ENCODE measurements around the gene HTRA3. TPM values are rescaled to one million over a fixed set of nuclear protein-coding genes. Genes with fewer than 3 reads are reported as not detected.

Gene HTRA3
- total RNA-seq, 1 donor from 2014 or later = 3.4 TPM

DNA sequence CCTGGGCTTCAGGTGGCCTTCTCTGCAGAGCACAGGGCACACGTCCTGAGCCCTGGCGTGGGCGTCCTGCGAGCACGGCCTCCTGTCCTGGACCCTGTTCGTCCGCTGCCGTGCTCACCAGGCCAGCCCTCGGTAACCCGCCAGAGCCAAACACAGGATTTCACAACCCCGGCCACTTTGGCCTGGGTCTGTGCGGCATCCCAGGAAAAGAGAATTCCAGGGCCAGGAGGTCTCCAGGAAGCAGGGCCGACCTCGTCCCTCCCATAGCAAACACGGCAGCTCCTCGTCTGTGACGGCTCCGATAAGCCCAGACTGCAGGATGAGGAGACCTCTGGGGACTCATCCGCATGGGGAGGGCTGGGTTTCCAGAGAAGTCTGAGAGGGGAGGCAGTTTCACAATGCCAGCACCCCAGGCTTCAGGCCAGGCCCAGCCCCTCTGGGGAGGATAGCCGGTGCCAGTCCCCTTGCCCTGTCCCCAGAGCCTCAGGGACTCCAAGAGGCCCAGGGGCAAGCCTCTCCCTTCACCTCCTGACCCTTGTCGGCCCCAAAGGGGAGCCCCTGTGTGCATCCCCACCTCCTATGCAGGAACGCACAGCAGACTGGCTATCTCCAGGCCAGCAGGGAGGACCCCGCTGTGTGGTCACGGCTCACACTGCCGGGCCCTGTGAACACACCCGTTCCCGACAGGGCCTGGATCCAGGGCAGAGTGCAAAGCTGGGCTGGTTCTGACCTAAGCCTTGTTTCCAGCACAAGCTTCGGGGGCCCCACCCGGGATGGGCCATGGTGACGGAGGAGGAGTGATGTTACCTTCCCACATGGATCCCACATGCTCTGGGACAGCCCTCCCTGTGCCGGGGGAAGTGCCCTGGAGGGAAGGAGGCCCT is 22.3 kb upstream of the HTRA3 start:
- TF ChIP-seq, protein P1, sequence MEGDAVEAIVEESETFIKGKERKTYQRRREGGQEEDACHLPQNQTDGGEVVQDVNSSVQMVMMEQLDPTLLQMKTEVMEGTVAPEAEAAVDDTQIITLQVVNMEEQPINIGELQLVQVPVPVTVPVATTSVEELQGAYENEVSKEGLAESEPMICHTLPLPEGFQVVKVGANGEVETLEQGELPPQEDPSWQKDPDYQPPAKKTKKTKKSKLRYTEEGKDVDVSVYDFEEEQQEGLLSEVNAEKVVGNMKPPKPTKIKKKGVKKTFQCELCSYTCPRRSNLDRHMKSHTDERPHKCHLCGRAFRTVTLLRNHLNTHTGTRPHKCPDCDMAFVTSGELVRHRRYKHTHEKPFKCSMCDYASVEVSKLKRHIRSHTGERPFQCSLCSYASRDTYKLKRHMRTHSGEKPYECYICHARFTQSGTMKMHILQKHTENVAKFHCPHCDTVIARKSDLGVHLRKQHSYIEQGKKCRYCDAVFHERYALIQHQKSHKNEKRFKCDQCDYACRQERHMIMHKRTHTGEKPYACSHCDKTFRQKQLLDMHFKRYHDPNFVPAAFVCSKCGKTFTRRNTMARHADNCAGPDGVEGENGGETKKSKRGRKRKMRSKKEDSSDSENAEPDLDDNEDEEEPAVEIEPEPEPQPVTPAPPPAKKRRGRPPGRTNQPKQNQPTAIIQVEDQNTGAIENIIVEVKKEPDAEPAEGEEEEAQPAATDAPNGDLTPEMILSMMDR (conservative IDR thresholded peaks at IDR 0.05) = no peak
- H3K36me3 Mint-ChIP-seq (ENCODE audit: low read depth) = no peaks in the 10 kb centered on the region
- no peaks in the 10 kb centered on the region for H3K27me3 Mint-ChIP-seq (ENCODE audit: low read depth)
- no peaks in the 10 kb centered on the region for H3K9me3 Mint-ChIP-seq
- H3K27ac Mint-ChIP-seq (ENCODE audit: unreplicated experiment) = no peak overlapping the region
- no peak overlapping the region for H3K4me3 Mint-ChIP-seq
- no peaks in the 10 kb centered on the region for H3K4me1 Mint-ChIP-seq
- no peak for DNase-seq (ENCODE audit: low read depth, low spot score)

GRCh38 chr4:8248091-8248490 is 21.5 kb upstream of the HTRA3 start:
- Mint-ChIP-seq H3K36me3 (ENCODE audit: low read depth) (no peaks in the 10 kb centered on the region), H3K4me1 (no peaks in the 10 kb centered on the region), H3K27me3 (ENCODE audit: low read depth) (no peaks in the 10 kb centered on the region), H3K4me3 (no peak overlapping the region), H3K9me3 (no peaks in the 10 kb centered on the region), H3K27ac (ENCODE audit: unreplicated experiment) (no peak overlapping the region)
- TF ChIP-seq, protein P1 (conservative IDR thresholded peaks at IDR 0.05) = no peak
- DNase-seq (ENCODE audit: low read depth, low spot score) = no peak

GRCh38 chr4:8250227-8250626 is 19.3 kb upstream of the HTRA3 start:
- DNase-seq (ENCODE audit: low read depth, low spot score) = no peak
- Mint-ChIP-seq H3K9me3 (no peaks in the 10 kb centered on the region), H3K27me3 (ENCODE audit: low read depth) (no peaks in the 10 kb centered on the region), H3K4me3 (no peak overlapping the region), H3K4me1 (no peaks in the 10 kb centered on the region), H3K36me3 (ENCODE audit: low read depth) (no peaks in the 10 kb centered on the region), H3K27ac (ENCODE audit: unreplicated experiment) (no peak overlapping the region)
- TF ChIP-seq, protein P1 (conservative IDR thresholded peaks at IDR 0.05) = no peak

DNA sequence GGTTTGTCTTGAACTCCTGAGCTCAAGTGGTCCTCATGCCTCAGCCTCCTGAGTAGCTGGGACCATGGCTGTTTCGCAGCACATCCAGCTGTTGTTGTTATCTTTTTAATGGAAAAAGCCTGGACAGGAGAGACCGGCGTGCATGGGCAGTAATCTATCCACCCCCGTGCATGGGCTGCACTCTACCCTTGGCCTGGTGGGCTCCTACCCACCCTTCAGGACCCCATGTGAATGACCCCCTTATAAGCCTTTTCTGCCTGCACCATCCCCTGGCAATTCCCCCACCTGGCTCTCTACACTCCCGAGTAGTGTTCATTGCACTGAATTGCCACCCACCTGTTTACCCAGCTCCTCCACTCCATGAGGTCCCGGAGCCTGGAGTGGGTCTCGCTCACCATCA is 18.9 kb upstream of the HTRA3 start:
- no peaks in the 10 kb centered on the region for H3K27me3 Mint-ChIP-seq (ENCODE audit: low read depth)
- no peaks in the 10 kb centered on the region for H3K36me3 Mint-ChIP-seq (ENCODE audit: low read depth)
- H3K4me3 Mint-ChIP-seq = no peak overlapping the region
- TF ChIP-seq, protein P1 (conservative IDR thresholded peaks at IDR 0.05) = no peak
- no peak for DNase-seq (ENCODE audit: low read depth, low spot score)
- H3K9me3 Mint-ChIP-seq = no peaks in the 10 kb centered on the region
- H3K4me1 Mint-ChIP-seq = no peaks in the 10 kb centered on the region
- H3K27ac Mint-ChIP-seq (ENCODE audit: unreplicated experiment) = no peak overlapping the region

DNA sequence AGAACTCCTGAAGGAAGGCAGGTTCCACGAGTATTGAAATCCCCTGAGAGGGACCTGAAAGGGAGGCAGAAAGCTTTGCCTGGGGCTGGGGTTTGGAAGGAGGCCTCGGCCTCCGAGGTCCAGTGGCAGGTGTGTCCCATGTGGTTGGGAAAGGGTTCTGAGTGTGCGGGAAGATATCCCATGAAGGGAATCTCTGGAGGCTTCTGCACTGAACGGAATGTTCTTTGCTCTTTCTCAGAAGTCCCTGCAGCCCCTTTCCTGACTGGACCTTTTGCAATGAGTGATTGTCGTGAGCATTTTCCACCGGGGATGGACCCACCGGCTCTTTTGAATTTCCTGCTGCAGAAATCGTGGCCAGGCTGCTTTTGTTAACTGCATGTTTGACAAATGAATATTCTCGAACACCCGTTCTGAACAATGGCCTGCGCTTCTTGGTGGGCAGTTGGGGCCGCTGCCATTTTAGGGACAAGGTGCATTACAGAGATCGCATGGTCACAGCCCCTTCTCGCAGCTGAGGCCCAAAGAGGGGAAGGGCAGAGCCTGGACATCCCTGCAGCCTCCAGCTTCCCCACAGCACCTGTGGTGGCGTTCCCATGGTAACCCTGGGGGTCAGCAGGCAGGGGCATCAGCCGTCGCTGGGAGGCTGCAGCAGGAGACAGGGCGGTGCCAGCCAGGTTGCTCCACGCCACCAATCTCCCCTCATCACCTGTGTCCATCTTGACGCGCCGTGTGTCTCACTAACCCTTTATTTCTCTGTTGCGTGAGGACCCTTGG is 18.3 kb upstream of the HTRA3 start:
- Mint-ChIP-seq H3K36me3 (ENCODE audit: low read depth) (no peaks in the 10 kb centered on the region), H3K9me3 (no peaks in the 10 kb centered on the region), H3K4me3 (no peak overlapping the region), H3K27me3 (ENCODE audit: low read depth) (no peaks in the 10 kb centered on the region), H3K4me1 (no peaks in the 10 kb centered on the region), H3K27ac (ENCODE audit: unreplicated experiment) (no peak overlapping the region)
- TF ChIP-seq, protein P1 (conservative IDR thresholded peaks at IDR 0.05) = no peak
- DNase-seq (ENCODE audit: low read depth, low spot score) = no peak

Measured in neural crest cell (in vitro differentiated cells).